Neural crest cell (in vitro differentiated cells): ENCODE data around the gene CLEC12A. TPM values are rescaled to one million over a fixed set of nuclear protein-coding genes. Genes with fewer than 3 reads are reported as not detected.
"Not testable (repeated sequence)": the region's sequence is repeated elsewhere in the genome, so short reads cannot be mapped to it uniquely, and the experiment has no call there.

ENCODE experiments used
- DNase-seq: peaks from one replicate; pipeline ENCODE4 v3.0.0; 2021; ENCODE audit warnings: low read depth, mixed read lengths, low spot score
- H3K27ac Mint-ChIP-seq: one replicate; pipeline ENCODE4 v1.8.0; 2021; ENCODE audit warnings: mild to moderate bottlenecking, mixed read lengths; ENCODE audit not compliant: unreplicated experiment
- H3K27me3 Mint-ChIP-seq: 2 replicates; pipeline ENCODE4 v1.8.0; 2021; ENCODE audit warnings: low read depth, mild to moderate bottlenecking, mixed read lengths
- H3K36me3 Mint-ChIP-seq: 2 replicates; pipeline ENCODE4 v1.8.0; 2021; ENCODE audit warnings: low read depth, mild to moderate bottlenecking, mixed read lengths
- H3K4me1 Mint-ChIP-seq: 2 replicates; pipeline ENCODE4 v1.8.0; 2021; ENCODE audit warnings: mixed read lengths
- H3K4me3 Mint-ChIP-seq: one replicate; pipeline ENCODE4 v1.8.0; 2021; ENCODE audit warnings: mild to moderate bottlenecking, mixed read lengths
- H3K9me3 Mint-ChIP-seq: 2 replicates; pipeline ENCODE4 v1.8.0; 2021; ENCODE audit warnings: mixed read lengths
- total RNA-seq: library from RNA; stranded (reverse); gene quantifications from 2 replicates; pipeline ENCODE4 v1.2.1, GENCODE V29; 2021
- TF ChIP-seq, protein P1 (sequence below): fragments of 200-600 bp; sonication (generic); conservative IDR thresholded peaks from 2 replicates; pipeline ENCODE4 v1.5.0; 2021; ENCODE audit warnings: antibody characterized with exemption, mild to moderate bottlenecking

Gene CLEC12A
- total RNA-seq, 1 donor from 2014 or later, result not detected

DNA sequence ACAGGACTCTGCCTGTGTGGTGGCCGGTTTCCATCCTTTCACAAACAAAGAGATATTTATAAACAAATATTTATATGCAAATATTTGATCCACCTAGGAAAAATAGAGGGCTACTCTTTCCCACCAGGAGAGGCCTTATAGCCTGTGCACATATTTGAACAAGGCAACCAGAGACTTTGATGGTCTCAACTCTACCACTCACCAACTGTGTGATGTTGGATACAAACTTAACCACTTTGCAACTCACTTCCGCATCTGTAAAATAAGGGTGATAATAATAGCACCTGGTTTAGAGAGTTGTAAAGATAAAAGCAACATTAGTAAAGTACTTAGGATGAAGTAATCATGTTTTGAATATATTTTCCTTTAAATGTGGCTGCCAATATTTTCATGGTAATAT lies 1.5 kb upstream of the CLEC12A start:
- TF ChIP-seq, protein P1, sequence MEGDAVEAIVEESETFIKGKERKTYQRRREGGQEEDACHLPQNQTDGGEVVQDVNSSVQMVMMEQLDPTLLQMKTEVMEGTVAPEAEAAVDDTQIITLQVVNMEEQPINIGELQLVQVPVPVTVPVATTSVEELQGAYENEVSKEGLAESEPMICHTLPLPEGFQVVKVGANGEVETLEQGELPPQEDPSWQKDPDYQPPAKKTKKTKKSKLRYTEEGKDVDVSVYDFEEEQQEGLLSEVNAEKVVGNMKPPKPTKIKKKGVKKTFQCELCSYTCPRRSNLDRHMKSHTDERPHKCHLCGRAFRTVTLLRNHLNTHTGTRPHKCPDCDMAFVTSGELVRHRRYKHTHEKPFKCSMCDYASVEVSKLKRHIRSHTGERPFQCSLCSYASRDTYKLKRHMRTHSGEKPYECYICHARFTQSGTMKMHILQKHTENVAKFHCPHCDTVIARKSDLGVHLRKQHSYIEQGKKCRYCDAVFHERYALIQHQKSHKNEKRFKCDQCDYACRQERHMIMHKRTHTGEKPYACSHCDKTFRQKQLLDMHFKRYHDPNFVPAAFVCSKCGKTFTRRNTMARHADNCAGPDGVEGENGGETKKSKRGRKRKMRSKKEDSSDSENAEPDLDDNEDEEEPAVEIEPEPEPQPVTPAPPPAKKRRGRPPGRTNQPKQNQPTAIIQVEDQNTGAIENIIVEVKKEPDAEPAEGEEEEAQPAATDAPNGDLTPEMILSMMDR, result no peak
- no peak for DNase-seq
- H3K36me3 Mint-ChIP-seq, result no peaks in the 10 kb centered on the region
- no peak overlapping the region for H3K27ac Mint-ChIP-seq
- H3K4me1 Mint-ChIP-seq, result no peaks in the 10 kb centered on the region
- no peaks in the 10 kb centered on the region for H3K9me3 Mint-ChIP-seq
- no peak overlapping the region for H3K4me3 Mint-ChIP-seq
- H3K27me3 Mint-ChIP-seq, result no peaks in the 10 kb centered on the region

DNA sequence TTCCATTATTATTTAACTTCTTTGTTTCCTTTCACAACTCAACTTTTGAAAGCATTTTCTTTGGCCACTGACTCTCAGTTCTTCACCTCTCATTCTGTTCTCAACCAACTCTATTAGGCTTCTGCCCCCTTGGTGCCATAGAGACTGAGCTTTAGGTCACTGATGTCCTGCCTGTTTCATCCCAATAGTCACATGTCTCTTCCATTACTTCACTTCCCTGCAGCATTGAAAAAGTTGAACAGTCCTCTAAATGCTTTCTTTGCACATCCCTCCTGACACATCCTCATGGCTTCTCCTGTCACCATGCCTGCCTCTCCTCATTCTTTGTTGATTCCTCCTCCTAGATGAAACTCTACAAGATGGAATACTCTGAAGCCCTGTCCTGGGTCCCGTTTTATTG lies 2.7 kb downstream of the CLEC12A start:
- H3K27me3 Mint-ChIP-seq, result no peaks in the 10 kb centered on the region
- DNase-seq, result no peak
- no peaks in the 10 kb centered on the region for H3K4me1 Mint-ChIP-seq
- H3K36me3 Mint-ChIP-seq, result peaks cover 3% of the 10 kb centered on the region
- peaks cover 12% of the 10 kb centered on the region for H3K9me3 Mint-ChIP-seq
- H3K27ac Mint-ChIP-seq, result no peak overlapping the region
- H3K4me3 Mint-ChIP-seq, result no peak overlapping the region
- TF ChIP-seq, protein P1, result no peak

DNA sequence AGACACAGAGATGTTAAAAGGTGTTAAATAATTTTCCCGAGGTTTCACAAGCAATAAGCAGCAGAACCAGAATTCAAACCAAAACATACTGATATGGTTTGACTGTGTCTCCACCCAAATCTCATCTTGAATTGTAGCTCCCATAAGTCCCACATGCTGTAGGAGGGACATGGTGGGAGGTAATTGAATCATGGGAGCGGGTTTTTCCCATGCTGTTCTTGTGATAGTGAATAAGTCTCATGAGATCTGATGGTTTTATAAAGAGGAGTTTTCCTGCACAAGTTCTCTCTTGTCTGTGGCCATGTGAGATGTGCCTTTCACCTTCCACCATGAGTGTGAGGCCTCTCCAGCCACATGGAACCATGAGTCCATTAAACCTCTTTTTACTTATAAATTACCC lies 3.5 kb downstream of the CLEC12A start:
- not testable (repeated sequence) for H3K4me1 Mint-ChIP-seq, H3K27ac Mint-ChIP-seq, H3K4me3 Mint-ChIP-seq, H3K36me3 Mint-ChIP-seq, DNase-seq, H3K27me3 Mint-ChIP-seq
- peaks cover 12% of the 10 kb centered on the region for H3K9me3 Mint-ChIP-seq

DNA sequence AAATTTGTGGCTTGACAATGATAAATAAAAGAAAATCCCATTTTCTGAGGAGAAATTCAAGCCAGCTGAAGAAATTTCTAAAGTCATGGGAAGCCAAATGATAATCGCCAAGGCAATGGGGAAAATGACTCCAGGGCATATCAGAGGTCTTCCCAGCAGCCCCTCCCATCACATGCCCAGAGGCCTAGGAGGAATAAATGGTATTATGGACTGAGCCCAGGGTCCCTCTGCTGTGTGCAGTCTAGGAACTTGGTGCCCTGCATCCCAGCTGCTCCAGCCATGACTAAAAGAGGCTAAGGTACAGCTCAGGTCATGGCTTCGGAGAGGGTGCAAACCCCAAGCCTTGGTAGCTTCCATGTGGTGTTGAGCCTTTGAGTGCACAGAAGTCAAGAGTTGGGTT lies 4.4 kb downstream of the CLEC12A start:
- TF ChIP-seq, protein P1, result no peak
- no peaks in the 10 kb centered on the region for H3K4me1 Mint-ChIP-seq
- no peak for DNase-seq
- H3K27me3 Mint-ChIP-seq, result no peaks in the 10 kb centered on the region
- H3K9me3 Mint-ChIP-seq, result peaks cover 12% of the 10 kb centered on the region
- no peak overlapping the region for H3K27ac Mint-ChIP-seq
- H3K4me3 Mint-ChIP-seq, result no peak overlapping the region
- peaks cover 3% of the 10 kb centered on the region for H3K36me3 Mint-ChIP-seq

DNA sequence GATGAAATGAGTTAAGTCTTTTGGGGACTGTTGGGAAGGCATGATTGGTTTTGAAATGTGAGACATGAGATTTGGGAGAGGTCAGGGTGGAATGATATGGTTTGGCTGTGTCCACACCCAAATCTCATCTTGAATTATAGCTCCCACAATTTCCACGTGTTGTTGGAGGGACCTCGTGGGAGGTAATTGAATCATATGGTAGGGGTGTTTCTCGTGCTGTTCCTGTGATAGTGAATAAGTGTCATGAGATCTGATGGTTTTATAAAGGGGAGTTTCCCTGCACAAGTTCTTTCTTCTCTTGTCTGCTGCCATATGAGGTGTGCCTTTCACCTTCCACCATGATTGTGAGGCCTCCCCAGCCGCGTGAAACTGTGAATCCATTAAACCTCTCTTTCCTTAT lies 5.4 kb downstream of the CLEC12A start:
- not testable (repeated sequence) for H3K27ac Mint-ChIP-seq, H3K36me3 Mint-ChIP-seq, H3K4me1 Mint-ChIP-seq, H3K4me3 Mint-ChIP-seq, H3K27me3 Mint-ChIP-seq, DNase-seq
- peaks cover 12% of the 10 kb centered on the region for H3K9me3 Mint-ChIP-seq

DNA sequence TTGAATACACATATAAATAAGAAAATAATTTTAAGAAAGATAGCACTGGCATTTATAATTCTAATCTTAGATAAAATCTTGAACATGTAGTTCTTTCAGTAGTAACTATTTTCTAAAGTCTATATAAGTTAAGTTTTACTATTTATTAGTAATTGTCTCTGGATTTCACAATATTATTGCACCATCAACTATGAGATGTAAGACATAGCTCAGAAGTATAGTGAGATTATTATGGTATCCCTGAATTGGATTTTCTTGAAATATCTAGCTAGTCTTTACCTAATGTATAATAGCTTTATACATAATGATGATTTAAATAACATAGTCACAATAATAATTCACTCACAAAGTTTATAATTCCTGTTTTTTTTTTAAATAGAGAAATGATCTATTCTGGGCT lies 6.7 kb downstream of the CLEC12A start:
- no peaks in the 10 kb centered on the region for H3K27me3 Mint-ChIP-seq
- peaks cover 12% of the 10 kb centered on the region for H3K9me3 Mint-ChIP-seq
- no peak overlapping the region for H3K27ac Mint-ChIP-seq
- H3K36me3 Mint-ChIP-seq, result peaks cover 3% of the 10 kb centered on the region
- no peaks in the 10 kb centered on the region for H3K4me1 Mint-ChIP-seq
- no peak overlapping the region for H3K4me3 Mint-ChIP-seq
- no peak for DNase-seq
- TF ChIP-seq, protein P1, result no peak

DNA sequence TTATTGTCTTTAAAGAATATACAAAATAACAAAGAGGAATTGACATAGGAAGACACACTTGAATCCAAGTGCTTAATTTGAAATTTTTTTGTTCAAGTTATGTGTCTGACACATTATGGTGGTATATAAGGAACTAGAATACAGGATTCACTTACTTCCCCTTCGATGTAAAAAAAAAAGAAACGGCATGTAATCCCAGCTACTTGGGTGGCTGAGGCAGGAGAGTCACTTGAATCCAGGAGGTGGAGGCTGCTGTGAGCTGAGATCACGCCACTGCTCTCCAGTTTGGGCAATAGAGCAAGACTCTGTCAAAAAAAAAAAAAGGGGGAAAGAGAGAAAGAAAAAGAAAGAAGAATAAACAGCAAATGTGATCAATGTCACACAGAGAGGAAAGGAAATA lies 8.9 kb downstream of the CLEC12A start:
- no peaks in the 10 kb centered on the region for H3K4me1 Mint-ChIP-seq
- peaks cover 10% of the 10 kb centered on the region for H3K9me3 Mint-ChIP-seq
- H3K27me3 Mint-ChIP-seq, result no peaks in the 10 kb centered on the region
- H3K27ac Mint-ChIP-seq, result no peak overlapping the region
- TF ChIP-seq, protein P1, result no peak
- no peak for DNase-seq
- H3K4me3 Mint-ChIP-seq, result no peak overlapping the region
- peaks cover 3% of the 10 kb centered on the region for H3K36me3 Mint-ChIP-seq
